Measurements from ENCODE around the gene OR2T12. TPM values are rescaled to one million over a fixed set of nuclear protein-coding genes. Genes with fewer than 3 reads are reported as not detected.

OR2T12 gene, protein sequence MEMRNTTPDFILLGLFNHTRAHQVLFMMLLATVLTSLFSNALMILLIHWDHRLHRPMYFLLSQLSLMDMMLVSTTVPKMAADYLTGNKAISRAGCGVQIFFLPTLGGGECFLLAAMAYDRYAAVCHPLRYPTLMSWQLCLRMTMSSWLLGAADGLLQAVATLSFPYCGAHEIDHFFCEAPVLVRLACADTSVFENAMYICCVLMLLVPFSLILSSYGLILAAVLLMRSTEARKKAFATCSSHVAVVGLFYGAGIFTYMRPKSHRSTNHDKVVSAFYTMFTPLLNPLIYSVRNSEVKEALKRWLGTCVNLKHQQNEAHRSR
- total RNA-seq (2022; extraction: Qiagen RNA extraction; ENCODE audit: low read depth) = not detected in 5 replicates

DNA sequence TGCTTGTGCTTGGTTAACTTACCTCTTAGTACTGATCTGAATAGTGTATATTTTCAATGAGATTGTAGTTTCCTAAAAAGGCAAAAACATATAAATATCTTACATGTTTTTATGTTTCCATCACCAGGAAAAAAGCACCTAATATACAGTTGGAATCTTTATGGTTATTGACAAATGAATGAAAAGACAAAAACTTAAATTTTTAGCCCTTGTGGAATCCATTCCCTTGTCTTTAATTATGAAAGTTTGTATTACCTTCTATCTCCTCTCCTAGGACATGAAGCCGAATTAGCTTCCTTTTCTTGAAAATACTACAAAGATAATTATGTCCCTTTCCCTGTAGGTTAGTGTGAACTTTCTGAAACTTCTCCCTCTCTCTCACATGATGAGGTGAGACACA is at the start of gene OR2T12:
Gene OR2T12, minus strand, starts transcription at position 101 of the 400 bp plus-strand sequence. CDS start 7,846 bp downstream, outside the sequence.

DNA sequence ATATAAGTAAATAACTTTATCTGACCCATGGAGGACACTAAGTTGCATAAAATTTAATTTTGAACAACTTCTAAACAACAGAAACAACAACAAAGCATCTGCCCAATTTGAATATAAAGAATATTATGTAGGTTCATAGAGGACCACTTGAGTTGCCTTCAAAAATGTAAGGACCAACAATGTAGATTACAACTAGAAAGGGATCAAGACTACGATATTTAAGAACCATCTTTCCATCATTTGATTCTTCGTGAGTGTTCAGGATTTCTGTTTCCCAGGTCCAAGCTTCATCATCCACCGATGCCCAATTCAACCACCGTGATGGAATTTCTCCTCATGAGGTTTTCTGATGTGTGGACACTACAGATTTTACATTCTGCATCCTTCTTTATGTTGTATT is 45.3 kb upstream of the OR2T12 start, which contains the start of gene OR14C36:
Gene OR14C36, plus strand, starts transcription at position 301 of the 400 bp plus-strand sequence. Its CDS starts 0 bp downstream, at position 301.

DNA sequence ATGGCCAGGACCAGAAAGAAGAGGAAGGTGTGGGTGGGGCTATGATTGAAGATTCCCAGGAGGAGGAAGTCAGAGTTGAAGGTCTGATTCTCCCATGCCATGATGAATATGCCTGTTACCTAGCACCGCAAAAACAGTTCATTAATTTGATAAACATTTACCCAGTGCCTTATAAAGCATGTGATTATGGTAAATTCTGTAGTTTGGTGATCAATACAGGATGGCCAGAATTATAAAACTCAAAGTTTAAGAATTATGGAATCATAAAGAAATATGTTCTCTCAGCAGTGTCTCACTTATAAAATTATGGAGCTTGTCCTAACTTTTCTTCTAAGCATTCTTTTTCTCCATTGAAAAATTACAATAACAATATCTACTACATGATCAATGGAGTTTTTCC is 21.2 kb upstream of the OR2T12 start, which contains the start of gene OR2M7:
Gene OR2M7, minus strand, starts transcription at position 101 of the 400 bp plus-strand sequence. Its CDS starts 0 bp downstream, at position 101.

DNA sequence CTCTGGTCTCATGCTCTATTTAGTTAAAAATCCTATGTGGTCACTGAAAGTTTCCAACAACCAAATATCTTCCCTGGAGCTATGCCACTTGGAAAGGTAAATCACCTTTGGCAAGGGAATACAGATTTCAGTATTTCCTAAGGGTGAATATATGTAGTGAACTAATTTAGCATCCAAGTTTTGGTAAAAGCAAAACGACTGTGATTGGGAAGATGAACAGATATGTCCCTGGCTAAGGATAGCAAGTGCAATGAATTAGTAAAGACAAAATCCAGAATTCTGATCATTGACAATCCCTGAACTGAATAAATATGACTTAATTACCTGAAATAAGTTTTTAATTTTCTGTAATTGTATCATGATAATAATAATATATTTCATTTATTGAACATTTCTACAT is 25.3 kb downstream of the OR2T12 start, which contains the start of gene OR2T33:
Gene OR2T33, minus strand, starts transcription at position 101 of the 400 bp plus-strand sequence. CDS start 4,162 bp downstream, outside the sequence.

Other genes starting within 250 kb of the OR2T12 start
- gene OR2L13, start 208.2 kb downstream of the OR2T12 start, total RNA-seq (2022; extraction: Qiagen RNA extraction; ENCODE audit: low read depth) = not detected in 5 replicates
- not detected in 5 replicates for gene OR2M5, start 158.3 kb downstream of the OR2T12 start, total RNA-seq (2022; extraction: Qiagen RNA extraction; ENCODE audit: low read depth)
- gene OR2M2, start 128.6 kb downstream of the OR2T12 start, total RNA-seq (2022; extraction: Qiagen RNA extraction; ENCODE audit: low read depth) = not detected in 5 replicates
- not detected in 5 replicates for gene OR2M3, start 106.2 kb downstream of the OR2T12 start, total RNA-seq (2022; extraction: Qiagen RNA extraction; ENCODE audit: low read depth)
- not detected in 5 replicates for gene OR2M4, start 72.0 kb downstream of the OR2T12 start, total RNA-seq (2022; extraction: Qiagen RNA extraction; ENCODE audit: low read depth)
- not detected in 5 replicates for gene OR2T33, start 25.4 kb downstream of the OR2T12 start, total RNA-seq (2022; extraction: Qiagen RNA extraction; ENCODE audit: low read depth)
- gene OR2M7, start 21.1 kb upstream of the OR2T12 start, total RNA-seq (2022; extraction: Qiagen RNA extraction; ENCODE audit: low read depth) = not detected in 5 replicates
- not detected in 5 replicates for gene OR14C36, start 45.4 kb upstream of the OR2T12 start, total RNA-seq (2022; extraction: Qiagen RNA extraction; ENCODE audit: low read depth)
- gene OR2T4, start 58.2 kb upstream of the OR2T12 start, total RNA-seq (2022; extraction: Qiagen RNA extraction; ENCODE audit: low read depth) = not detected in 5 replicates
- gene OR2T6, start 72.3 kb upstream of the OR2T12 start, total RNA-seq (2022; extraction: Qiagen RNA extraction; ENCODE audit: low read depth) = not detected in 5 replicates
- gene OR2T1, start 99.6 kb upstream of the OR2T12 start, total RNA-seq (2022; extraction: Qiagen RNA extraction; ENCODE audit: low read depth) = not detected in 5 replicates
- not detected in 5 replicates for gene OR2T2, start 142.2 kb upstream of the OR2T12 start, total RNA-seq (2022; extraction: Qiagen RNA extraction; ENCODE audit: low read depth)
- gene OR2T3, start 169.9 kb upstream of the OR2T12 start, total RNA-seq (2022; extraction: Qiagen RNA extraction; ENCODE audit: low read depth) = not detected in 5 replicates
- not detected in 5 replicates for gene OR2T5, start 185.2 kb upstream of the OR2T12 start, total RNA-seq (2022; extraction: Qiagen RNA extraction; ENCODE audit: low read depth)
- gene OR2G6, start 204.6 kb upstream of the OR2T12 start, total RNA-seq (2022; extraction: Qiagen RNA extraction; ENCODE audit: low read depth) = not detected in 5 replicates